ENCODE results near the gene CENPP. TPM values are rescaled to one million over a fixed set of nuclear protein-coding genes. Genes with fewer than 3 reads are reported as not detected.

Gene CENPP
- total RNA-seq, 3 donors from 2014 or later (not counting 1 experiment from before 2014, with no cell fraction given), result 10.3 to 14.5 (median 12.1) TPM

GRCh38 chr9:92425474-92425873 is 99.7 kb downstream of the CENPP start:
- Histone ChIP-seq H3K36me3 (ENCODE audit: control insufficient read depth, insufficient read depth, low read length) (no peaks in the 10 kb centered on the region), H3K27me3 (ENCODE audit: control insufficient read depth, insufficient read depth, low read length) (no peaks in the 10 kb centered on the region), H3K9me3 (ENCODE audit: control insufficient read depth, insufficient read depth, low read length) (no peaks in the 10 kb centered on the region), H3K27ac (ENCODE audit: low read length) (no peak overlapping the region), H3K4me3 (ENCODE audit: low read length) (no peak overlapping the region), H3K4me1 (ENCODE audit: control insufficient read depth, insufficient read depth, low read length) (no peaks in the 10 kb centered on the region)
- Mint-ChIP-seq H3K4me3 (no peak overlapping the region), H3K9me3 (no peaks in the 10 kb centered on the region), H3K27me3 (ENCODE audit: low read depth in 2 of 2) (no peaks in the 10 kb centered on the region), H3K4me1 (no peaks in the 10 kb centered on the region), H3K27ac (no peak overlapping the region), H3K36me3 (no peaks in the 10 kb centered on the region)
- intact Hi-C loops (cut with micrococcal nuclease), result no loop called here
- TF ChIP-seq, protein P1, sequence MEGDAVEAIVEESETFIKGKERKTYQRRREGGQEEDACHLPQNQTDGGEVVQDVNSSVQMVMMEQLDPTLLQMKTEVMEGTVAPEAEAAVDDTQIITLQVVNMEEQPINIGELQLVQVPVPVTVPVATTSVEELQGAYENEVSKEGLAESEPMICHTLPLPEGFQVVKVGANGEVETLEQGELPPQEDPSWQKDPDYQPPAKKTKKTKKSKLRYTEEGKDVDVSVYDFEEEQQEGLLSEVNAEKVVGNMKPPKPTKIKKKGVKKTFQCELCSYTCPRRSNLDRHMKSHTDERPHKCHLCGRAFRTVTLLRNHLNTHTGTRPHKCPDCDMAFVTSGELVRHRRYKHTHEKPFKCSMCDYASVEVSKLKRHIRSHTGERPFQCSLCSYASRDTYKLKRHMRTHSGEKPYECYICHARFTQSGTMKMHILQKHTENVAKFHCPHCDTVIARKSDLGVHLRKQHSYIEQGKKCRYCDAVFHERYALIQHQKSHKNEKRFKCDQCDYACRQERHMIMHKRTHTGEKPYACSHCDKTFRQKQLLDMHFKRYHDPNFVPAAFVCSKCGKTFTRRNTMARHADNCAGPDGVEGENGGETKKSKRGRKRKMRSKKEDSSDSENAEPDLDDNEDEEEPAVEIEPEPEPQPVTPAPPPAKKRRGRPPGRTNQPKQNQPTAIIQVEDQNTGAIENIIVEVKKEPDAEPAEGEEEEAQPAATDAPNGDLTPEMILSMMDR (IDR thresholded peaks at IDR 0.05), result no peak
- ATAC-seq (no peak), DNase-seq (no peak)
- WGBS (ENCODE audit: insufficient coverage), result 80% methylated on average over 1 of the region's 2 CpGs

- Histone ChIP-seq H3K36me3 (ENCODE audit: control insufficient read depth, insufficient read depth, low read length) (no peaks in the 10 kb centered on the region), H3K4me3 (ENCODE audit: low read length) (no peak overlapping the region), H3K27ac (ENCODE audit: low read length) (no peak overlapping the region), H3K4me1 (ENCODE audit: control insufficient read depth, insufficient read depth, low read length) (no peaks in the 10 kb centered on the region), H3K27me3 (ENCODE audit: control insufficient read depth, insufficient read depth, low read length) (no peaks in the 10 kb centered on the region), H3K9me3 (ENCODE audit: control insufficient read depth, insufficient read depth, low read length) (no peaks in the 10 kb centered on the region)
- no peak overlapping the region for H3K4me3 Mint-ChIP-seq
- no peaks in the 10 kb centered on the region for H3K27me3 Mint-ChIP-seq (ENCODE audit: low read depth in 2 of 2)
- H3K4me1 Mint-ChIP-seq, result no peaks in the 10 kb centered on the region
- TF ChIP-seq, protein P1 (IDR thresholded peaks at IDR 0.05), result no peak
- intact Hi-C loops (cut with micrococcal nuclease), result no loop called here
- ATAC-seq (no peak), DNase-seq (no peak)
- H3K27ac Mint-ChIP-seq, result no peak overlapping the region
- H3K36me3 Mint-ChIP-seq, result no peaks in the 10 kb centered on the region
- 91% methylated on average over 5 of the region's 5 CpGs for WGBS (ENCODE audit: insufficient coverage)
- no peaks in the 10 kb centered on the region for H3K9me3 Mint-ChIP-seq
Measured at GRCh38 chr9:92426501-92427145, 100.9 kb downstream of the CENPP start.

GRCh38 chr9:92429836-92430235 is 104.1 kb downstream of the CENPP start:
- H3K9me3 Mint-ChIP-seq, result no peaks in the 10 kb centered on the region
- ATAC-seq (no peak), DNase-seq (no peak)
- H3K36me3 Mint-ChIP-seq, result no peaks in the 10 kb centered on the region
- no peaks in the 10 kb centered on the region for H3K36me3 ChIP-seq (ENCODE audit: control insufficient read depth, insufficient read depth, low read length)
- no peaks in the 10 kb centered on the region for H3K4me1 ChIP-seq (ENCODE audit: control insufficient read depth, insufficient read depth, low read length)
- intact Hi-C loops (cut with micrococcal nuclease), result no loop called here
- H3K27me3 ChIP-seq (ENCODE audit: control insufficient read depth, insufficient read depth, low read length), result no peaks in the 10 kb centered on the region
- no peak overlapping the region for H3K4me3 ChIP-seq (ENCODE audit: low read length)
- no peaks in the 10 kb centered on the region for H3K4me1 Mint-ChIP-seq
- H3K4me3 Mint-ChIP-seq, result no peak overlapping the region
- TF ChIP-seq, protein P1 (IDR thresholded peaks at IDR 0.05), result no peak
- no peaks in the 10 kb centered on the region for H3K9me3 ChIP-seq (ENCODE audit: control insufficient read depth, insufficient read depth, low read length)
- H3K27ac Mint-ChIP-seq, result no peak overlapping the region
- no peaks in the 10 kb centered on the region for H3K27me3 Mint-ChIP-seq (ENCODE audit: low read depth in 2 of 2)
- WGBS (ENCODE audit: insufficient coverage), result no CpG with 5 or more reads among the region's 2 CpGs
- H3K27ac ChIP-seq (ENCODE audit: low read length), result no peak overlapping the region

DNA sequence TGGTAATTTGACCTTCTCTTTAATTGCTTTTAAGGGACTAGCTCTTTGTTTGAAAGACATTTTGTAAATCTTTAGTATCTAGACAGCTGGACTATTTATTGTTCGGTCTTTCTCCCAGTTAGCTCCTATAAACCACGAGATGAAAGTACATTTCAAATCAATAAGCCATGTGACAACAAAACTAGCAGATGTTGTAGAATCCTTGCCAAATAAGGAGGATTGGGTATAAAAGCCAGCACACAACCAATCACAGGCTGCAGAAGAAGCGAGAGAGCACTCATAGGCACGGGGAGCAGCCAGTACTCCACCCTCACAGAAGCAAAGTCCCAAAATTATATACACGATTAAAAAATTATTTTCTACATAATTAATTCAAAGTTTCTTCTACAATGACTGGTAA is 106.6 kb downstream of the CENPP start:
- H3K27ac ChIP-seq (ENCODE audit: low read length), result no peak overlapping the region
- no peaks in the 10 kb centered on the region for H3K9me3 ChIP-seq (ENCODE audit: control insufficient read depth, insufficient read depth, low read length)
- 94% methylated on average over 4 of the region's 5 CpGs for WGBS (ENCODE audit: insufficient coverage)
- Mint-ChIP-seq H3K27me3 (ENCODE audit: low read depth in 2 of 2) (no peaks in the 10 kb centered on the region), H3K4me1 (no peaks in the 10 kb centered on the region), H3K4me3 (no peak overlapping the region), H3K27ac (no peak overlapping the region), H3K9me3 (no peaks in the 10 kb centered on the region), H3K36me3 (no peaks in the 10 kb centered on the region)
- TF ChIP-seq, protein P1 (IDR thresholded peaks at IDR 0.05), result no peak
- no peak overlapping the region for H3K4me3 ChIP-seq (ENCODE audit: low read length)
- DNase-seq, result no peak
- H3K36me3 ChIP-seq (ENCODE audit: control insufficient read depth, insufficient read depth, low read length), result no peaks in the 10 kb centered on the region
- no peaks in the 10 kb centered on the region for H3K27me3 ChIP-seq (ENCODE audit: control insufficient read depth, insufficient read depth, low read length)
- intact Hi-C loops (cut with micrococcal nuclease), result no loop called here
- H3K4me1 ChIP-seq (ENCODE audit: control insufficient read depth, insufficient read depth, low read length), result no peaks in the 10 kb centered on the region
- ATAC-seq, result no peak

Measured in natural killer cell (primary cell).